ENCODE results near the gene STN1. TPM values are rescaled to one million over a fixed set of nuclear protein-coding genes. Genes with fewer than 3 reads are reported as not detected.

The STN1 gene
- total RNA-seq, 1 donor from 2014 or later, result 17.3 TPM

GRCh38 chr10:103901299-103901698 lies 16.7 kb downstream of the STN1 start:
- Histone ChIP-seq H4K20me1 (ENCODE audit: insufficient read depth, low read length) (no peaks in the 10 kb centered on the region), H2AFZ (ENCODE audit: low read depth, low read length) (no peak overlapping the region), H3K4me1 (ENCODE audit: insufficient read depth, low read length) (peaks cover 2% of the 10 kb centered on the region), H3K36me3 (ENCODE audit: insufficient read depth, low read length) (peaks cover 12% of the 10 kb centered on the region), H3K4me2 (ENCODE audit: low read length) (no peak overlapping the region), H3K4me3 (ENCODE audit: insufficient read depth, low read depth, low read length) (no peak overlapping the region), H3K79me2 (ENCODE audit: insufficient read depth, low read length) (no peaks in the 10 kb centered on the region), H3K27ac (ENCODE audit: low read depth, low read length) (no peak overlapping the region), H3K27me3 (ENCODE audit: insufficient read depth, low read length) (no peaks in the 10 kb centered on the region), H3K9me3 (ENCODE audit: insufficient read depth, low read depth, low read length) (no peaks in the 10 kb centered on the region), H3K9ac (ENCODE audit: low read length) (no peak overlapping the region)
- Mint-ChIP-seq H3K36me3 (ENCODE audit: low read depth, unreplicated experiment) (peaks cover 2% of the 10 kb centered on the region), H3K4me3 (ENCODE audit: unreplicated experiment) (no peak overlapping the region), H3K27me3 (ENCODE audit: low read depth, unreplicated experiment) (no peaks in the 10 kb centered on the region), H3K9me3 (ENCODE audit: unreplicated experiment) (no peaks in the 10 kb centered on the region), H3K4me1 (ENCODE audit: low read depth, unreplicated experiment) (peaks cover 4% of the 10 kb centered on the region), H3K27ac (ENCODE audit: unreplicated experiment) (no peak overlapping the region)
- no peak for FAIRE-seq
- TF ChIP-seq, protein P1, sequence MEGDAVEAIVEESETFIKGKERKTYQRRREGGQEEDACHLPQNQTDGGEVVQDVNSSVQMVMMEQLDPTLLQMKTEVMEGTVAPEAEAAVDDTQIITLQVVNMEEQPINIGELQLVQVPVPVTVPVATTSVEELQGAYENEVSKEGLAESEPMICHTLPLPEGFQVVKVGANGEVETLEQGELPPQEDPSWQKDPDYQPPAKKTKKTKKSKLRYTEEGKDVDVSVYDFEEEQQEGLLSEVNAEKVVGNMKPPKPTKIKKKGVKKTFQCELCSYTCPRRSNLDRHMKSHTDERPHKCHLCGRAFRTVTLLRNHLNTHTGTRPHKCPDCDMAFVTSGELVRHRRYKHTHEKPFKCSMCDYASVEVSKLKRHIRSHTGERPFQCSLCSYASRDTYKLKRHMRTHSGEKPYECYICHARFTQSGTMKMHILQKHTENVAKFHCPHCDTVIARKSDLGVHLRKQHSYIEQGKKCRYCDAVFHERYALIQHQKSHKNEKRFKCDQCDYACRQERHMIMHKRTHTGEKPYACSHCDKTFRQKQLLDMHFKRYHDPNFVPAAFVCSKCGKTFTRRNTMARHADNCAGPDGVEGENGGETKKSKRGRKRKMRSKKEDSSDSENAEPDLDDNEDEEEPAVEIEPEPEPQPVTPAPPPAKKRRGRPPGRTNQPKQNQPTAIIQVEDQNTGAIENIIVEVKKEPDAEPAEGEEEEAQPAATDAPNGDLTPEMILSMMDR (IDR thresholded peaks at IDR 0.05; ENCODE audit: insufficient read depth, low read depth, low read length), result no peak
- TF ChIP-seq EZH2 (IDR thresholded peaks at IDR 0.05; ENCODE audit: insufficient read depth, low read length), result no peak
- DNase-seq (ENCODE audit: low read depth), result no peak

GRCh38 chr10:103899312-103899711 lies 18.7 kb downstream of the STN1 start:
- Mint-ChIP-seq H3K27ac (ENCODE audit: unreplicated experiment) (no peak overlapping the region), H3K36me3 (ENCODE audit: low read depth, unreplicated experiment) (peaks cover 2% of the 10 kb centered on the region), H3K4me1 (ENCODE audit: low read depth, unreplicated experiment) (peaks cover 14% of the 10 kb centered on the region), H3K27me3 (ENCODE audit: low read depth, unreplicated experiment) (no peaks in the 10 kb centered on the region), H3K9me3 (ENCODE audit: unreplicated experiment) (no peaks in the 10 kb centered on the region), H3K4me3 (ENCODE audit: unreplicated experiment) (no peak overlapping the region)
- Histone ChIP-seq H3K4me2 (ENCODE audit: low read length) (no peak overlapping the region), H2AFZ (ENCODE audit: low read depth, low read length) (no peak overlapping the region), H3K79me2 (ENCODE audit: insufficient read depth, low read length) (no peaks in the 10 kb centered on the region), H3K27ac (ENCODE audit: low read depth, low read length) (no peak overlapping the region), H4K20me1 (ENCODE audit: insufficient read depth, low read length) (no peaks in the 10 kb centered on the region), H3K27me3 (ENCODE audit: insufficient read depth, low read length) (no peaks in the 10 kb centered on the region), H3K9ac (ENCODE audit: low read length) (no peak overlapping the region), H3K9me3 (ENCODE audit: insufficient read depth, low read depth, low read length) (no peaks in the 10 kb centered on the region), H3K4me3 (ENCODE audit: insufficient read depth, low read depth, low read length) (no peak overlapping the region), H3K4me1 (ENCODE audit: insufficient read depth, low read length) (peaks cover 20% of the 10 kb centered on the region), H3K36me3 (ENCODE audit: insufficient read depth, low read length) (peaks cover 12% of the 10 kb centered on the region)
- TF ChIP-seq, protein P1 (IDR thresholded peaks at IDR 0.05; ENCODE audit: insufficient read depth, low read depth, low read length), result no peak
- TF ChIP-seq EZH2 (IDR thresholded peaks at IDR 0.05; ENCODE audit: insufficient read depth, low read length), result no peak
- DNase-seq (ENCODE audit: low read depth), result no peak
- FAIRE-seq, result no peak

DNA sequence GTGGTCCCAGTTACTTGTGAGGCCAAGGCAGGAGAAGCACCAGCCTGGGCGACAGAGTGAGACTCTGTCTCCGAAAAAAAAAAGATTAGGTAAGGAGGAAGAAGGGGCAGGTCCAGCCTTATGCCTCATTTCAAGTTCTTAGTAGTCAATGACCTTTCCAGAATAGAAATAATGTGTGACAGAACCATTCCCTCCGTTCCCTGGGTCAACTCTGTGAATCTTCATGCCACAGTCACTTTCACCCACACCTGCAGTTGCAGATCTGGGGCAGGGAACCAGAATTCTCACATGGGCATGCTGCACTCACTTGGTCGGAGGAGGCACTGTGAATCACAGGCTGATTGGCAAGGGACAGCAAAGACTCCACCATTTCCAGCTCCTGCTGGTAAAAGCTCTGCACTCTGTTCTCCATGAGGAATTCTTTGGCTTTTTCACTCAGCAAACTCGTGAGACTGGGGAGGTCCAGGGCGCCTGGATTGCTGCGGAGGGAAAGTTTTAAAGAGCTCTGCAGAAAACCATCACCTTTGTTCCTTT lies 20.7 kb downstream of the STN1 start:
- no peaks in the 10 kb centered on the region for H4K20me1 ChIP-seq (ENCODE audit: insufficient read depth, low read length)
- H3K9me3 ChIP-seq (ENCODE audit: insufficient read depth, low read depth, low read length), result no peaks in the 10 kb centered on the region
- H3K27ac Mint-ChIP-seq (ENCODE audit: unreplicated experiment), result no peak overlapping the region
- FAIRE-seq (no peak), DNase-seq (ENCODE audit: low read depth) (no peak)
- H3K4me1 ChIP-seq (ENCODE audit: insufficient read depth, low read length), result peaks cover 20% of the 10 kb centered on the region
- no peaks in the 10 kb centered on the region for H3K27me3 Mint-ChIP-seq (ENCODE audit: low read depth, unreplicated experiment)
- H3K4me1 Mint-ChIP-seq (ENCODE audit: low read depth, unreplicated experiment), result peaks cover 18% of the 10 kb centered on the region
- no peak overlapping the region for H3K9ac ChIP-seq (ENCODE audit: low read length)
- H3K4me3 Mint-ChIP-seq (ENCODE audit: unreplicated experiment), result no peak overlapping the region
- no peak overlapping the region for H3K4me3 ChIP-seq (ENCODE audit: insufficient read depth, low read depth, low read length)
- peaks cover 9% of the 10 kb centered on the region for H3K36me3 ChIP-seq (ENCODE audit: insufficient read depth, low read length)
- no peak overlapping the region for H2AFZ ChIP-seq (ENCODE audit: low read depth, low read length)
- H3K79me2 ChIP-seq (ENCODE audit: insufficient read depth, low read length), result no peaks in the 10 kb centered on the region
- TF ChIP-seq, protein P1 (IDR thresholded peaks at IDR 0.05; ENCODE audit: insufficient read depth, low read depth, low read length), result no peak
- no peak for TF ChIP-seq EZH2 (IDR thresholded peaks at IDR 0.05; ENCODE audit: insufficient read depth, low read length)
- H3K4me2 ChIP-seq (ENCODE audit: low read length), result no peak overlapping the region
- no peaks in the 10 kb centered on the region for H3K9me3 Mint-ChIP-seq (ENCODE audit: unreplicated experiment)
- no peaks in the 10 kb centered on the region for H3K27me3 ChIP-seq (ENCODE audit: insufficient read depth, low read length)
- H3K27ac ChIP-seq (ENCODE audit: low read depth, low read length), result no peak overlapping the region
- peaks cover 5% of the 10 kb centered on the region for H3K36me3 Mint-ChIP-seq (ENCODE audit: low read depth, unreplicated experiment)

All from astrocyte (in vitro differentiated cells and primary cell).